HepG2 (cell line): ENCODE results near the gene NAA15. TPM values are rescaled to one million over a fixed set of nuclear protein-coding genes. Genes with fewer than 3 reads are reported as not detected.

Experiments
- ATAC-seq: fragments of 200-7000 bp; cut with Tn5 transposase; 3 replicates; pipeline ENCODE4 v1.9.1; 2020; ENCODE audit warnings: mild to moderate bottlenecking, moderate library complexity
- BruUV-seq: library from RNA; stranded (reverse); fragments of 400-500 nt; replicated peaks from 2 replicates; lab custom pipeline; 2021; lab: Mats Ljungman, UMichigan
- CTCF ChIA-PET: fragments of 300-600 bp; formaldehyde crosslinking; extraction: SDS; loops from one replicate; lab custom pipeline; 2021; ENCODE audit warnings: low total read pairs, inconsistent platforms, low intra/inter-chr PET ratio; lab: Yijun Ruan, JAX
- POLR2A ChIA-PET: fragments of 350-600 bp; sonication (Branson Sonifier 250); formaldehyde crosslinking; loops from one replicate; lab custom pipeline; 2020; ENCODE audit warnings: antibody characterized with exemption, inconsistent platforms; lab: Yijun Ruan, JAX
- DNase-seq: peaks from one replicate; pipeline ENCODE4 v3.0.0-alpha.2; 2015; ENCODE audit warnings: low spot score
- FAIRE-seq: peaks from 3 replicates; lab custom pipeline; 2011; peaks lifted over from hg19 to GRCh38; lab: Jason Lieb, UNC
- H2AFZ ChIP-seq: one replicate; pipeline ENCODE4 v1.6.1; 2011; ENCODE audit warnings: low read length, inconsistent platforms
- H3K27ac ChIP-seq: fragments of 300-600 bp; 3 replicates; pipeline ENCODE4 v1.8.0; 2011; ENCODE audit warnings: mixed run types, mild to moderate bottlenecking, mixed read lengths, low read length, inconsistent platforms; ENCODE audit not compliant: insufficient read depth; ENCODE audit errors: extremely low read length
- H3K27me3 ChIP-seq, 2 experiments: fragments of 200-600 bp in 1 of 2; 2 replicates in 1 of 2; 3 replicates in 1 of 2; pipeline versions ENCODE4 v1.6.0 to v1.8.0; 2011; ENCODE audit warnings: low read length in 2 of 2, mild to moderate bottlenecking in 2 of 2, moderate library complexity in 2 of 2, inconsistent platforms in 1 of 2; ENCODE audit not compliant: insufficient read depth in 2 of 2, control insufficient read depth in 1 of 2
- H3K36me3 ChIP-seq, 2 experiments: fragments of 200-600 bp in 1 of 2; replicated peaks in 1 of 2; 2 replicates in 1 of 2; 3 replicates in 1 of 2; pipeline versions ENCODE4 v1.5.1 to v1.8.0; 2011; ENCODE audit warnings: low read length in 2 of 2, inconsistent platforms in 1 of 2; ENCODE audit not compliant: insufficient read depth in 2 of 2, control insufficient read depth in 1 of 2
- H3K4me1 ChIP-seq: 2 replicates; pipeline ENCODE4 v1.5.1; 2012; ENCODE audit warnings: low read length, inconsistent platforms; ENCODE audit not compliant: insufficient read depth
- H3K4me2 ChIP-seq: 2 replicates; pipeline ENCODE4 v1.6.0; 2011; ENCODE audit warnings: low read depth, low read length, inconsistent platforms
- H3K4me3 ChIP-seq, 3 experiments: fragments of 200-600 bp in 1 of 3; sonication (generic), shearing (Covaris generic) in 1 of 3; replicated peaks in 1 of 3; 2 replicates each; pipeline ENCODE4 v1.5.1; 2011 to 2016; ENCODE audit warnings: low read length in 3 of 3, inconsistent platforms in 2 of 3, low read depth in 2 of 3, mild to moderate bottlenecking in 2 of 3, control low read depth in 1 of 3, mixed read lengths in 1 of 3; ENCODE audit not compliant: insufficient read depth in 1 of 3
- H3K79me2 ChIP-seq: one replicate; pipeline ENCODE4 v1.6.1; 2011; ENCODE audit warnings: low read length, inconsistent platforms; ENCODE audit not compliant: insufficient read depth
- H3K9ac ChIP-seq: 2 replicates; pipeline ENCODE4 v1.6.0; 2011; ENCODE audit warnings: mild to moderate bottlenecking, low read depth, low read length, inconsistent platforms; ENCODE audit not compliant: insufficient read depth
- H3K9me3 ChIP-seq: 2 replicates; pipeline ENCODE4 v1.5.1; 2012; ENCODE audit warnings: mild to moderate bottlenecking, low read length
- H4K20me1 ChIP-seq: 2 replicates; pipeline ENCODE4 v1.6.0; 2011; ENCODE audit warnings: inconsistent platforms, mild to moderate bottlenecking, low read length, moderate library complexity; ENCODE audit not compliant: insufficient read depth
- EZH2 ChIP-seq: conservative IDR thresholded peaks from 2 replicates; pipeline ENCODE4 v1.6.1; 2012; ENCODE audit warnings: mild to moderate bottlenecking, low read depth, low read length, moderate library complexity
- SUZ12 ChIP-seq: fragments of 150-350 bp; IDR thresholded peaks from 2 replicates; pipeline ENCODE4 v1.6.1; 2014; ENCODE audit warnings: low read depth, low read length
- TBX3 ChIP-seq: fragments of 450-650 bp; IDR thresholded peaks from 2 replicates; pipeline ENCODE4 v1.6.1; 2017; ENCODE audit warnings: antibody characterized with exemption, mild to moderate bottlenecking, inconsistent platforms, borderline replicate concordance
- ZNF160 ChIP-seq: sonication (generic); formaldehyde crosslinking; IDR thresholded peaks from 2 replicates; pipeline ENCODE4 v1.8.0; 2022; ENCODE audit warnings: mild to moderate bottlenecking, inconsistent platforms, missing genetic modification reagents
- ZNF34 ChIP-seq: sonication (generic); formaldehyde crosslinking; IDR thresholded peaks from 2 replicates; pipeline ENCODE4 v1.4.0; 2020; ENCODE audit warnings: mild to moderate bottlenecking, missing genetic modification reagents, borderline replicate concordance
- ZXDC ChIP-seq: sonication (generic); formaldehyde crosslinking; IDR thresholded peaks from 2 replicates; pipeline ENCODE4 v1.5.0; 2020; ENCODE audit warnings: mild to moderate bottlenecking, missing genetic modification reagents
- WGBS: methylation state at CpG from one replicate; pipeline ENCODE4 v1.1.6; 2017; ENCODE audit warnings: low lambda C conversion rate; 5-methylcytosine and 5-hydroxymethylcytosine counted together
- in situ Hi-C: cut with HindIII; loops from 2 replicates; pipeline ENCODE4 v1.10.0; 2017; ENCODE audit warnings: low pct_unique_long_range_greater_than_20kb; ENCODE audit not compliant: extremely low pct_ligation_motif_present
- intact Hi-C: fragments of 100-400 bp; cut with micrococcal nuclease; formaldehyde crosslinking; loops from one replicate; pipeline ENCODE4 v1.10.0; 2022; ENCODE audit not compliant: unreplicated experiment
- polyA plus RNA-seq, 8 experiments: library from polyadenylated mRNA; depleted of rRNA in 3 of 8; stranded (reverse) in 7 of 8; unstranded in 1 of 8; fragments of >200 nt; fragmentation: Illumina TruSeq in 4 of 8; extraction: Trizol in 4 of 8; gene quantifications; 2 replicates each; pipeline versions ENCODE4 v1.2.1 to v1.2.3, GENCODE V29; 2011 to 2016; ENCODE audit warnings: low read depth in 4 of 8, missing spikeins in 1 of 8, mixed read lengths in 1 of 8; ENCODE audit not compliant: insufficient read depth in 1 of 8
- total RNA-seq, 5 experiments: library from RNA; depleted of rRNA; stranded (reverse); fragments of >200 nt; fragmentation: Illumina TruSeq; extraction: Trizol; gene quantifications; 2 replicates each; pipeline ENCODE4 v1.2.3, GENCODE V29; 2016; ENCODE audit warnings: low read depth in 1 of 5
- TF ChIP-seq, protein P1 (sequence below): sonication (generic); formaldehyde crosslinking; IDR thresholded peaks from 2 replicates; pipeline ENCODE4 v1.5.0; 2020; ENCODE audit warnings: mild to moderate bottlenecking, missing genetic modification reagents
- TF ChIP-seq, protein P2 (sequence below): sonication (generic); formaldehyde crosslinking; IDR thresholded peaks from 2 replicates; pipeline ENCODE4 v1.4.0; 2020; ENCODE audit warnings: missing genetic modification reagents

NAA15 gene
- total and polyA plus RNA-seq, 2 of the 13 experiments (the other 11 are each of a cell fraction or from before 2014, with no cell fraction given) = 6.2 to 50.2 TPM

DNA sequence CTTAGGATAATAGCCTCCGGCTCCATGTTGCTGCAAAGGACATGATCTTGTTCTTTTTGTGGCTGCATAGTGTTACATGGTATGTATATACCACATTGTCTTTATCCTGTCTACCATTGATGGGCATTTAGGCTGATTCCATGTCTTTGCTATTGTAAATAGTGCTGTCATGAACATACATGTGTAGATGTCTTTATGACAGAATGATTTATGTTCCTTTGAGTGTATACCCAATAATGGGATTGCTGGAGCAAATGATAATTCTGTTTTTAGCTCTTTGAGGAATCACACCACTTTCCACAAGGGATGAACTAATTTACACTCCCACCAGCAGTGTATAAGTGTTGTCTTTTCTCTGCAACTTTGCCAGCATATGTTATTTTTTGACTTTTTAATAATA is 157.2 kb downstream of the NAA15 start:
- TF ChIP-seq ZNF34 (CRISPR knock-in tag) (no peak), ZXDC (CRISPR knock-in tag) (no peak), EZH2 (no peak), ZNF160 (CRISPR knock-in tag) (no peak), TBX3 (no peak), SUZ12 (no peak)
- TF ChIP-seq, protein P1, sequence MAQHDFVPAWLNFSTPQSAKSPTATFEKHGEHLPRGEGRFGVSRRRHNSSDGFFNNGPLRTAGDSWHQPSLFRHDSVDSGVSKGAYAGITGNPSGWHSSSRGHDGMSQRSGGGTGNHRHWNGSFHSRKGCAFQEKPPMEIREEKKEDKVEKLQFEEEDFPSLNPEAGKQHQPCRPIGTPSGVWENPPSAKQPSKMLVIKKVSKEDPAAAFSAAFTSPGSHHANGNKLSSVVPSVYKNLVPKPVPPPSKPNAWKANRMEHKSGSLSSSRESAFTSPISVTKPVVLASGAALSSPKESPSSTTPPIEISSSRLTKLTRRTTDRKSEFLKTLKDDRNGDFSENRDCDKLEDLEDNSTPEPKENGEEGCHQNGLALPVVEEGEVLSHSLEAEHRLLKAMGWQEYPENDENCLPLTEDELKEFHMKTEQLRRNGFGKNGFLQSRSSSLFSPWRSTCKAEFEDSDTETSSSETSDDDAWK (CRISPR knock-in tag) = no peak
- TF ChIP-seq, protein P2, sequence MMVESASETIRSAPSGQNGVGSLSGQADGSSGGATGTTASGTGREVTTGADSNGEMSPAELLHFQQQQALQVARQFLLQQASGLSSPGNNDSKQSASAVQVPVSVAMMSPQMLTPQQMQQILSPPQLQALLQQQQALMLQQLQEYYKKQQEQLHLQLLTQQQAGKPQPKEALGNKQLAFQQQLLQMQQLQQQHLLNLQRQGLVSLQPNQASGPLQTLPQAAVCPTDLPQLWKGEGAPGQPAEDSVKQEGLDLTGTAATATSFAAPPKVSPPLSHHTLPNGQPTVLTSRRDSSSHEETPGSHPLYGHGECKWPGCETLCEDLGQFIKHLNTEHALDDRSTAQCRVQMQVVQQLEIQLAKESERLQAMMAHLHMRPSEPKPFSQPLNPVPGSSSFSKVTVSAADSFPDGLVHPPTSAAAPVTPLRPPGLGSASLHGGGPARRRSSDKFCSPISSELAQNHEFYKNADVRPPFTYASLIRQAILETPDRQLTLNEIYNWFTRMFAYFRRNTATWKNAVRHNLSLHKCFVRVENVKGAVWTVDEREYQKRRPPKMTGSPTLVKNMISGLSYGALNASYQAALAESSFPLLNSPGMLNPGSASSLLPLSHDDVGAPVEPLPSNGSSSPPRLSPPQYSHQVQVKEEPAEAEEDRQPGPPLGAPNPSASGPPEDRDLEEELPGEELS (CRISPR knock-in tag) = no peak
- Histone ChIP-seq H3K9ac (no peak overlapping the region; the same call in 1 of the 2 replicates), H3K27ac (no peak overlapping the region), H3K36me3 (no peaks in the 10 kb centered on the region), H2AFZ (no peak overlapping the region), H3K9me3 (no peaks in the 10 kb centered on the region), H3K27me3 (no peaks in the 10 kb centered on the region; a peak in 1 of 5 replicates), H3K4me2 (peak overlapping the region; percentile 43), H4K20me1 (peaks cover 7% of the 10 kb centered on the region), H3K4me3 (peak overlapping the region in 1 of 3 experiments; percentile 30; a peak in 1 of 6 replicates), H3K79me2 (peaks cover 78% of the 10 kb centered on the region), H3K4me1 (peaks cover 42% of the 10 kb centered on the region)
- WGBS = 95% methylated on average over 1 of the region's 1 CpG
- no peak for ATAC-seq
- intact Hi-C loops = loop anchor here (5.0 kb wide), 1 partner anchor 39 kb away; no protein-coding TSS in a partner anchor
- no peak for DNase-seq
- no TSS peak for BruUV-seq
- in situ Hi-C loops = no loop called here
- ChIA-PET POLR2A (no interaction called here), CTCF (no interaction called here)
- FAIRE-seq = no peak
